MG63 (cell line): ENCODE measurements around the gene NDST1. TPM values are rescaled to one million over a fixed set of nuclear protein-coding genes. Genes with fewer than 3 reads are reported as not detected.

Experiments used
- DNase-seq: peaks from one replicate; pipeline ENCODE4 v3.0.0-alpha.2; 2020
- H3K27me3 ChIP-seq: fragments of 250-450 bp; sonication (Bioruptor Pico); 2 replicates; pipeline ENCODE4 v1.5.1; 2020; ENCODE audit warnings: mild to moderate bottlenecking, moderate library complexity
- H3K36me3 ChIP-seq: fragments of 250-450 bp; sonication (Bioruptor Pico); 2 replicates; pipeline ENCODE4 v1.5.1; 2020; ENCODE audit warnings: mild to moderate bottlenecking, moderate library complexity
- H3K4me3 ChIP-seq: fragments of 250-450 bp; sonication (Bioruptor Pico); 2 replicates; pipeline ENCODE4 v1.5.1; 2020; ENCODE audit warnings: mild to moderate bottlenecking, moderate library complexity
- H3K9me3 ChIP-seq: fragments of 250-450 bp; sonication (Bioruptor Pico); 2 replicates; pipeline ENCODE4 v1.5.1; 2020; ENCODE audit warnings: mild to moderate bottlenecking, moderate library complexity
- total RNA-seq: library from RNA; depleted of rRNA; stranded (reverse); fragments of >200 nt; shearing (Covaris generic); gene quantifications from 2 replicates; pipeline ENCODE4 v1.2.3, GENCODE V29; 2014; ENCODE audit warnings: low replicate concordance

NDST1 gene
- total RNA-seq, 1 experiment from 2014 or later, result 142 TPM

GRCh38 chr5:150525781-150526180 is 17.9 kb downstream of the NDST1 start:
- Histone ChIP-seq H3K4me3 (no peak overlapping the region), H3K36me3 (peaks cover 98% of the 10 kb centered on the region), H3K9me3 (no peaks in the 10 kb centered on the region), H3K27me3 (no peaks in the 10 kb centered on the region)
- no peak for DNase-seq

DNA sequence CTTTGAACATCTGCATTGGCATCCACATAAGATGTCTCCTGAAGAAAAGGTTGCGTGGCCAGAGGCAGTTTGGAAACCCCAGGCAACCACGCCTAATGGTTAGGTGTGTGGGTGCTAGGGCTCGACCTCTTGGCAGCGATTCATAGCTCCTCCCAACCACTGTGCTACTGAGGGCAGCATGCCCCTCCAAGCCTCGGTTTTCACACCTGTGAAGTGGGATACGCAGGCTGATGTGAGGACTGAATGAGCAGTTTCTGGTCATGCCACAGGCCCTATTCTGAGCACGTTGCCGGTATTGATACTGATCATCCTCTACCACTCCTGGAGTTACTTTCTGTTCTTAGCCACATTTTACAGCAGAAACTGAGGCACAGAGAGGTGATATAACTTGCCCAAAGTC is 19.1 kb downstream of the NDST1 start:
- Histone ChIP-seq H3K27me3 (no peaks in the 10 kb centered on the region), H3K4me3 (no peak overlapping the region), H3K9me3 (no peaks in the 10 kb centered on the region), H3K36me3 (peaks cover 95% of the 10 kb centered on the region)
- no peak for DNase-seq

DNA sequence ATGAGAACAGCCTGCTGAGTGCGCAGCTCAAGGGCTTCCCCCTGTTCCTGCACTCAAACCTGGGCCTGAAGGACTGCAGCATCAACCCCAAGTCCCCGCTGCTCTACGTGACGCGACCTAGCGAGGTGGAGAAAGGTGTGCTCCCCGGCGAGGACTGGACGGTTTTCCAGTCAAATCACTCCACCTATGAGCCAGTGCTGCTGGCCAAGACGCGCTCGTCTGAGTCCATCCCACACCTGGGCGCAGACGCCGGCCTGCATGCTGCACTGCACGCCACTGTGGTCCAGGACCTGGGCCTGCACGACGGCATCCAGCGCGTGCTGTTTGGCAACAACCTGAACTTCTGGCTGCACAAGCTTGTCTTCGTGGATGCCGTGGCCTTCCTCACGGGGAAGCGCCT is 19.9 kb downstream of the NDST1 start:
- Histone ChIP-seq H3K27me3 (no peaks in the 10 kb centered on the region), H3K9me3 (no peaks in the 10 kb centered on the region), H3K4me3 (no peak overlapping the region), H3K36me3 (peaks cover 95% of the 10 kb centered on the region)
- DNase-seq, result no peak

DNA sequence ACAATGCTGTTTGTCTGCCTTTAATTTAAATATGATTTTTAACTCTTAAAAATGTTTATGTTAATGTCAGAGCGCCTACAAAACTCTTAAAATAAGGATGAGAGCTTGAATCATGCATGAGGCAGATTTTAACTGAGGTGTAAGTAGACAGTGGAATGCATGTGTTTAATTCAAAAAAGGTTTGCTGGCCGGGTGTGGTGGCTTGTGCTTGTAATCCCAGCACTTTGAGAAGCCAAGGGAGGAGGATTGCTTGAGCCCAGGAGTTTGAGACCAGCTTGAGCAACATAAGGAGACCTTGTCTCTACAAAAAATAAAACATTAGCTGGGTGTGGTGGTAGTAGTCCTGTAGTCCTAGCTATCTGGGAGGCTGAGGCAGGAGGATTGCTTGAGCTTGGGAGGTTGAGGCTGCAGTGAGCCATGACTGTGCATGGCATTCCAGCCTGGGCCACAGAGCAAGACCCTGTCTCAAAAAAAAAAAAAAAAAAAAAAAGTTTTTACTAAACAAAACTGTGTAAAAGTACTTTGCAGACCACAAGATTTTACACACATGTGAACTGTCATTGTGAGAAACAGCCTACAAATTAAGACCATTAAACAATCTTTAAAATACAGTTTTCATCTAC is 21.1 kb downstream of the NDST1 start:
- Histone ChIP-seq H3K4me3 (no peak overlapping the region), H3K36me3 (peaks cover 95% of the 10 kb centered on the region), H3K9me3 (no peaks in the 10 kb centered on the region), H3K27me3 (no peaks in the 10 kb centered on the region)
- no peak for DNase-seq

GRCh38 chr5:150529555-150529954 is 21.6 kb downstream of the NDST1 start:
- Histone ChIP-seq H3K4me3 (no peak overlapping the region), H3K27me3 (no peaks in the 10 kb centered on the region), H3K9me3 (no peaks in the 10 kb centered on the region), H3K36me3 (peaks cover 95% of the 10 kb centered on the region)
- DNase-seq, result no peak

DNA sequence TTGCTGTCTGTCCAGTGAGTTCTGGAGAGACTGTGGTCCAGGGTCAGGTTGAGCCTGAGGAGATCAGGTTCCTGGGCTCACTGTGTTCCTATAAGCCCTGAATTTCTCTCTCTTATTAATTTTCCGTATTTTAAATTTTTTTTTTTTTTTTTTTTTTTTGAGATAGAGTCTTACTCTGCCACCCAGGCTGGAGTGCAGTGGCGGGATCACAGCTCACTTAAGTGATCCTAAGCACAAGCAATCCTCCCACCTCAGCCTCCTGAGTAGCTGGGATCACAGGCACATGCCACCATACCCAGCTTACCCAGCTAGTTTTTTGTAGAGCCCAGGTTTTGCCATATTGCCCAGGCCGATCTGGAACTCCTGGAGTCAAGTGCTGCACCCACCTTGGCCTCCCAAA is 22.5 kb downstream of the NDST1 start:
- H3K27me3 ChIP-seq, result no peaks in the 10 kb centered on the region
- no peaks in the 10 kb centered on the region for H3K9me3 ChIP-seq
- peaks cover 95% of the 10 kb centered on the region for H3K36me3 ChIP-seq
- DNase-seq, result no peak
- no peak overlapping the region for H3K4me3 ChIP-seq

DNA sequence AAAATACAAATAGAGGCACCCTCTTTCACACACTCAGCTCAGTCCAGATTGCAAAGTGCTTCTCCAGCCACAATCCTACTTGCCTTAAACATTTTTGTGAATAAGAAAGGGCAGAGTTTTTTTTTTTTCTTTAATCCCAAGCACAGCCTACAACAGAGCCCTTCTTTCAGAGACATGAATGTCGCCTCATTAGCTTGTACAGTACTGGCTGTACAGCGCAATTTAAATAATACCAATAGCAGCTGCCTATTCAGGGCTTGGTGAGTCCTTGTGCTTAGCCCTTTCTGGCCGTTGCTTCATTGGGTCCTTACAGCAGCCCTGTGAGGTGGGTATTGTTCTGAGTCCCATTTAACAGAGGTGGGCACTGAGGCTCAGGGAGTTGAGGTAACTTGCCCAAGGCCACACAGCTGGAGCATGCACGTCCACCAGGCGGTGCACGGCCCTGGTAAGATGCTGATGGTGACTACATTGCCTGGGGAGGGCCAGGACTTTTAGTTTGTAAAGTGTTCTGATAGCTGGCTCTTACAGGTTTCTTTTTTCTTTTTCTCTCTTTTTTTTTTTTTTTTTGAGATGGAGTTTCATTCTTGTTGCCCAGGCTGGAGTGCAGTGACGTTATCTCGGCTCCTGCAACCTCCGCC is 23.1 kb downstream of the NDST1 start:
- Histone ChIP-seq H3K36me3 (peaks cover 95% of the 10 kb centered on the region), H3K9me3 (no peaks in the 10 kb centered on the region), H3K4me3 (no peak overlapping the region), H3K27me3 (no peaks in the 10 kb centered on the region)
- DNase-seq, result no peak

GRCh38 chr5:150531686-150532085 is 23.8 kb downstream of the NDST1 start:
- Histone ChIP-seq H3K9me3 (no peaks in the 10 kb centered on the region), H3K36me3 (peaks cover 94% of the 10 kb centered on the region), H3K27me3 (no peaks in the 10 kb centered on the region), H3K4me3 (no peak overlapping the region)
- DNase-seq, result no peak

- Histone ChIP-seq H3K9me3 (no peaks in the 10 kb centered on the region), H3K36me3 (peaks cover 94% of the 10 kb centered on the region), H3K27me3 (no peaks in the 10 kb centered on the region), H3K4me3 (no peak overlapping the region)
- DNase-seq, result no peak
Observed at GRCh38 chr5:150532151-150532550, 24.2 kb downstream of the NDST1 start.

DNA sequence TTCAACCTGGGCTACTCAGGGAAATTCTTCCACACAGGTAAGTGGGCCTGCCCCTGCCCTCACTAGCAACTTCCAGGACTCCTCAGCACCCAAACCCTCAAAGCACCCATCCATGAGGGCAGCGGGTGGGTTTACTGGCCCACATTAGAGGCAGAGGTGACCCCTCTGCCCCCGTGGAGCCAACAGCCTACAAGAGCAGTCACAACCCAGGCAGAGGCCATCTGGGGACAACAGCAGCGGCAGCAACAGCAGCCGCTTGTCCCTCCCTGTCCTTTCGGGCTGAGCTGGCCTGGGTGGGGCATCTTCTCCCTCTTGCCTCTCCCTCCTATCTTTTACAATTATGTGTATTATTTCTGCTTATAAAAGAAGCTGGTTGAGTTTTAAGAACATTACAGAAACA is 25.1 kb downstream of the NDST1 start:
- DNase-seq, result no peak
- H3K9me3 ChIP-seq, result no peaks in the 10 kb centered on the region
- H3K27me3 ChIP-seq, result no peaks in the 10 kb centered on the region
- no peak overlapping the region for H3K4me3 ChIP-seq
- peaks cover 94% of the 10 kb centered on the region for H3K36me3 ChIP-seq

DNA sequence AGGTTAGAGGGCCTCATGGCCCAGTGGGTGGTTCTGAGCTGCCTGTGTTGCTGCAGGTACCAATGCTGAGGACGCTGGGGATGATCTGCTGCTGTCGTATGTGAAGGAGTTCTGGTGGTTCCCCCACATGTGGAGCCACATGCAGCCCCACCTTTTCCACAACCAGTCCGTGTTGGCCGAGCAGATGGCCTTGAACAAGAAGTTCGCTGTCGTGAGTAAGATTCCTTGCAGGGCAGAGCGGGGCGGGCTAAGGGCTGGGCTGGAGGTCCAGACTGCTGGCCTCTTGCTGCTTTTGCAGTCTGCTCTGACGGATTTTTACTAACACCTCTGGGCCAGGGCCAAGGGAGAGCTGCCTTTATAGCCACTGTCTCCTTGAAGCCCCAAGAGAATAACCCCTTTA is 26.9 kb downstream of the NDST1 start:
- peaks cover 94% of the 10 kb centered on the region for H3K36me3 ChIP-seq
- H3K9me3 ChIP-seq, result no peaks in the 10 kb centered on the region
- DNase-seq, result no peak
- no peak overlapping the region for H3K4me3 ChIP-seq
- H3K27me3 ChIP-seq, result no peaks in the 10 kb centered on the region

DNA sequence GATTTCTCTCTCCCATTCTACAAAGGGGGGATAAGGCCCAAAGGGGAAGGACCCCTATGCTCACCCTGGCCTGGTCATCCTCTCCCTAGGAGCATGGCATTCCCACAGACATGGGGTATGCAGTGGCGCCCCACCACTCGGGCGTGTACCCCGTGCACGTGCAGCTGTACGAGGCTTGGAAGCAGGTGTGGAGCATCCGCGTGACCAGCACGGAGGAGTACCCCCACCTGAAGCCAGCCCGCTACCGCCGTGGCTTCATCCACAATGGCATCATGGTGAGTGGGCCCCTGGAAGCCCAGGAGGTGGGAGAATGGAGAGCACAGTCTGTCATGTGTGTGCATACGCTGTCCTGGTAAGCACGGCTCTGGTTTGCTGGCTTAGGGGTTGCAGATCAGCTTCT is 27.7 kb downstream of the NDST1 start:
- no peaks in the 10 kb centered on the region for H3K9me3 ChIP-seq
- H3K27me3 ChIP-seq, result no peaks in the 10 kb centered on the region
- DNase-seq, result no peak
- H3K4me3 ChIP-seq, result no peak overlapping the region
- peaks cover 96% of the 10 kb centered on the region for H3K36me3 ChIP-seq

GRCh38 chr5:150538007-150538917 is 30.3 kb downstream of the NDST1 start:
- no peaks in the 10 kb centered on the region for H3K9me3 ChIP-seq
- peaks cover 98% of the 10 kb centered on the region for H3K36me3 ChIP-seq

GRCh38 chr5:150539206-150539605 is 31.3 kb downstream of the NDST1 start:
- no peak overlapping the region for H3K4me3 ChIP-seq
- no peaks in the 10 kb centered on the region for H3K27me3 ChIP-seq
- H3K9me3 ChIP-seq, result no peaks in the 10 kb centered on the region
- no peak for DNase-seq
- peaks cover 98% of the 10 kb centered on the region for H3K36me3 ChIP-seq

More at GRCh38 chr5:150538007-150538917, 30.3 kb downstream of the NDST1 start:
- DNase-seq, result peak; percentile 84
- Histone ChIP-seq H3K4me3 (no peak overlapping the region), H3K27me3 (no peaks in the 10 kb centered on the region)

DNA sequence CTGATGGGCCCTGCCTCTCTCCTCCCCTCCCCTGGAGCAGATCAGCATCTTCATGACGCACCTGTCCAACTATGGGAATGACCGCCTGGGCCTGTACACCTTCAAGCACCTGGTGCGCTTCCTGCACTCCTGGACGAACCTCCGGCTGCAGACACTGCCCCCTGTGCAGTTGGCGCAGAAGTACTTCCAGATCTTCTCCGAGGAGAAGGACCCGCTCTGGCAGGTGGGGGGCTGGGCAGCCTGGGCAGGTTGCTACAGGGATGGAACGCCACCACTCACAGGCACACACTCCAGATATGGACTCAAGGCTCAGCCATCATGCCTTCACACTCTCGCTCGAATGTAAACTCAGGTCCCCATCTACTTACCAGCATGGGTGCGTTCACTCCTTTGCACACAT is 32.1 kb downstream of the NDST1 start:
- Histone ChIP-seq H3K36me3 (peaks cover 98% of the 10 kb centered on the region), H3K27me3 (no peaks in the 10 kb centered on the region), H3K4me3 (no peak overlapping the region), H3K9me3 (no peaks in the 10 kb centered on the region)
- no peak for DNase-seq

DNA sequence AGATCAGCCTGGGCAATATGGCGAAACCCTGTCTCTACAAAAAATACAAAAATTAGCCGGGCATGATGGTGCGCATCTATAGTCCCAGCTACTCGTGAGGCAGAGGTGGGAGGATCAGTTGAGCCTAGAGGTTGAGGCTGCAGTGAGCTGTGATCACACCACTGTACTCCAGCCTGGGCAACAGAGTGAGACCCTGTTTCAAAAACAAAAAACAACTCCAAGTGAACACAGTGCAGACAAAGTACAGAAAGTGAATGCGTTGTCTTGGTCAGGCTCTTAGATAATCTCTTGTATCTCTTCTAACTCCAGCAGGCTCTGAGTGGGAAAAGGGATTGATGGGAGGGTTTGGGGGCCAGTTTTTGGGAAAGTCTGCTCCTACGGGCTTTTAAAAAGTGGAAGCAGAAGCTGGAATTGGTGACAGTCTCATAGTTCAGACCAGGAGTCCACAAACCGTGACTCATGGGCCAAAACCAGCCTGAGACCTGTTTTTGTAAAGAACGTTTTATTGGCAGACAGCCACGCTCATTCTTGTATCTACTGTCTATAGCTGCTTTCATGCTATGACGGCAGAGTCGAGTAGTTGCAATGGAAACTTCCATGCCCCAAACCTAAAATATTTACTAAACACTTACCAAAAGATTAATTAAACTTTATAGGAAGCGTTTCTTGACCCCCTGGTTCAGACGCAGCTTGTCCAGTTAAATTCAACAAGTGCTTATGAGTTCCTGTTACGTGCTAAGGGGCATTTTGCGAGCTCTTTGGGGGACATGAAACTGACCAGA is 32.9 kb downstream of the NDST1 start:
- peaks cover 98% of the 10 kb centered on the region for H3K36me3 ChIP-seq
- no peaks in the 10 kb centered on the region for H3K9me3 ChIP-seq
- DNase-seq, result peak; percentile 42
- no peak overlapping the region for H3K4me3 ChIP-seq
- no peaks in the 10 kb centered on the region for H3K27me3 ChIP-seq

DNA sequence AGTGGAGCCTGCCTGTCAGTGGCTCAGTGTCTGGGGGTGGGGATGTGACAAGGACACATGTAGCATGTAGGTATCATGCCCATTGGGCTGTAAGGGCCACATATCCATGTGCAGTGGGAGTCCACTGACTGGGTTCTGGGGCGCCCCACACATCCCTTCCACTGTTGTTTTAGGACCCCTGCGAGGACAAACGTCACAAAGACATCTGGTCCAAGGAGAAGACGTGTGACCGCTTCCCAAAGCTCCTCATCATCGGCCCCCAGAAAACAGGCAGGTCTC is 33.4 kb downstream of the NDST1 start:
- H3K27me3 ChIP-seq, result no peaks in the 10 kb centered on the region
- no peaks in the 10 kb centered on the region for H3K9me3 ChIP-seq
- DNase-seq, result no peak
- H3K36me3 ChIP-seq, result peaks cover 100% of the 10 kb centered on the region
- no peak overlapping the region for H3K4me3 ChIP-seq
